LNCaP clone FGC (cell line): ENCODE measurements around the gene PCDHA8.

ENCODE experiments used
- DNase-seq: peaks from one replicate; pipeline ENCODE4 v3.0.0-alpha.2; 2011; ENCODE audit warnings: low read depth
- H3K4me3 ChIP-seq: 2 replicates; pipeline ENCODE4 v1.5.1; 2011; ENCODE audit warnings: mild to moderate bottlenecking, low read depth, low read length, control low read depth
- CTCF ChIP-seq: IDR thresholded peaks from 2 replicates; pipeline ENCODE4 v1.5.1; 2012; ENCODE audit warnings: mild to moderate bottlenecking; ENCODE audit not compliant: control insufficient read depth, insufficient read depth; ENCODE audit errors: extremely low read depth

The PCDHA8 gene

GRCh38 chr5:140857987-140858240, 16.9 kb downstream of the PCDHA8 start:
- no peak for TF ChIP-seq CTCF

DNA sequence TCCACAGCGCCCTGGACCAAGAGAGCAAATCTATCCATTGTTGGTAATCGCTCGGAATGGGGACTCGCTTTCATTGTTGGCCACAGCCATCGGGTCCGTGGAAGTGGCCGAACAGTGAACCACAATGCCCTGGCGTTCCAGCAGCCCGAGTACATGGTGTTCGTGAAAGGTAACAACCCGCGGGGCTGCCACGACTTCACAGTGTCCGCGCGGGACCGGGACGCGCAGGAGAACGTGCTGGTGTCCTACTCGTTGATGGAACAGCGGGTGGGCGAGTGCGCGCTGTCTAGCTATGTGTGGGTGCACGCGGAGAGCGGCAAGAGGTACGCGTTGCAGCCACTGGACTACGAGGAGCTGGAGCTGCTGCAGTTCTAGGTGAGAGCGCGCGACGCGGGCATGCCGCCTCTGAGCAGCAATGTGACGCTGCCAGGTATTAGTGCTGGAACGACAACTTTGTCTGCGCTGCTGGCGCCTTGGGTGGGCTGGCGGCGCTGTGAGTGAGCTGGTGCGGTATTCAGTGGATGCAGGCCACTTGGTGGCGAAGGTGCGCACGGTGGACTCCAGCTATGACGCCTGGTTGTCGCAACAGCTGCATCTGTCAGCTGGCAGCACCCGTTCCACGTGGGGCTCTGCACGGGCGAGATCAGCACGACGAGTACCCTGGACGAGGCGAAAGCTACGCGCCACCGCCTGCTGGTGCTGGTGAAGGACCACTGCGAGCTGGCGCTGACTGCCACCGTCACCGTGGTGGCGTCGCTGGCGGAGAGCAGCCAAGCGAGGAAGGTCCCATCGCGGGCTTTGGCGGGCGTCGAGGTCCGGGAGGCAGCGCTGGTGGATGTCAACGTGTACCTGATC, 21.7 kb downstream of the PCDHA8 start:
- TF ChIP-seq CTCF = no peak
- no peak overlapping the region for H3K4me3 ChIP-seq
- DNase-seq = no peak

More at GRCh38 chr5:140857987-140858240, 16.9 kb downstream of the PCDHA8 start:
- no peak overlapping the region for H3K4me3 ChIP-seq
- DNase-seq = no peak

GRCh38 chr5:140868721-140869554, 28.0 kb downstream of the PCDHA8 start, which contains the start of gene PCDHA11:
Gene PCDHA11 (plus strand): TSS chr5:140868957. CDS start chr5:140869104, 147 bp downstream.
- peak; percentile 52 for TF ChIP-seq CTCF
- no peak for DNase-seq
- H3K4me3 ChIP-seq = no peak within 1 kb of the TSS

- H3K4me3 ChIP-seq = no peak overlapping the region
- no peak for DNase-seq
- peak; percentile 68 for TF ChIP-seq CTCF
Observed at GRCh38 chr5:140869555-140869886, 28.5 kb downstream of the PCDHA8 start.

DNA sequence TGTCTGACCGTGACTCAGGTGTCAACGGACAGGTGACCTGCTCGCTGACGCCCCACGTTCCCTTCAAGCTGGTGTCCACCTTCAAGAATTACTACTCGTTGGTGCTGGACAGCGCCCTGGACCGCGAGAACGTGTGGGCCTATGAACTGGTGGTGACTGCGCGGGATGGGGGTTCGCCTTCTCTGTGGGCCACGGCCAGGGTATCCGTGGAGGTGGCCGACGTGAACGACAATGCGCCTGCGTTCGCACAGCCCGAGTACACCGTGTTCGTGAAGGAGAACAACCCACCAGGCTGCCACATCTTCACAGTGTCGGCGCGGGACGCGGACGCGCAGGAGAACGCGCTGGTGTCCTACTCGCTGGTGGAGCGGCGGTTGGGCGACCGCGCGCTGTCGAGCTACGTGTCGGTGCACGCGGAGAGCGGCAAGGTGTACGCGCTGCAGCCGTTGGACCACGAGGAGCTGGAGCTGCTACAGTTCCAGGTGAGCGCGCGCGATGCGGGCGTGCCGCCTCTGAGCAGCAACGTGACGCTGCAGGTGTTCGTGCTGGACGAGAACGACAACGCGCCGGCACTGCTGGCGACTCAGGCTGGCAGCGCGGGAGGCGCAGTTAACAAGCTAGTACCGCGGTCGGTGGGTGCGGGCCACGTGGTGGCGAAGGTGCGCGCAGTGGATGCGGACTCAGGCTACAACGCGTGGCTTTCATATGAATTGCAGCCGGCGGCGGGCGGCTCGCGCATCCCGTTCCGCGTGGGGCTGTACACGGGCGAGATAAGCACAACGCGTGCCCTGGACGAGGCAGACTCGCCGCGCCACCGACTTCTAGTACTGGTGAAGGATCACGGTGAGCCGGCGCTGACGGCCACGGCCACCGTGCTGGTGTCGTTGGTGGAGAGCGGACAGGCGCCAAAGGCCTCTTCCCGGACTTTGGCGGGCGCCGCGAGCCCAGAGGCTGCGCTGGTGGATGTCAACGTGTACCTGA, 29.5 kb downstream of the PCDHA8 start:
- no peak for TF ChIP-seq CTCF
- H3K4me3 ChIP-seq = no peak overlapping the region

More for the DNA sequence above, 29.5 kb downstream of the PCDHA8 start:
- DNase-seq = no peak
